ENCODE data around the gene ADAMTS9.

ADAMTS9 gene, protein sequence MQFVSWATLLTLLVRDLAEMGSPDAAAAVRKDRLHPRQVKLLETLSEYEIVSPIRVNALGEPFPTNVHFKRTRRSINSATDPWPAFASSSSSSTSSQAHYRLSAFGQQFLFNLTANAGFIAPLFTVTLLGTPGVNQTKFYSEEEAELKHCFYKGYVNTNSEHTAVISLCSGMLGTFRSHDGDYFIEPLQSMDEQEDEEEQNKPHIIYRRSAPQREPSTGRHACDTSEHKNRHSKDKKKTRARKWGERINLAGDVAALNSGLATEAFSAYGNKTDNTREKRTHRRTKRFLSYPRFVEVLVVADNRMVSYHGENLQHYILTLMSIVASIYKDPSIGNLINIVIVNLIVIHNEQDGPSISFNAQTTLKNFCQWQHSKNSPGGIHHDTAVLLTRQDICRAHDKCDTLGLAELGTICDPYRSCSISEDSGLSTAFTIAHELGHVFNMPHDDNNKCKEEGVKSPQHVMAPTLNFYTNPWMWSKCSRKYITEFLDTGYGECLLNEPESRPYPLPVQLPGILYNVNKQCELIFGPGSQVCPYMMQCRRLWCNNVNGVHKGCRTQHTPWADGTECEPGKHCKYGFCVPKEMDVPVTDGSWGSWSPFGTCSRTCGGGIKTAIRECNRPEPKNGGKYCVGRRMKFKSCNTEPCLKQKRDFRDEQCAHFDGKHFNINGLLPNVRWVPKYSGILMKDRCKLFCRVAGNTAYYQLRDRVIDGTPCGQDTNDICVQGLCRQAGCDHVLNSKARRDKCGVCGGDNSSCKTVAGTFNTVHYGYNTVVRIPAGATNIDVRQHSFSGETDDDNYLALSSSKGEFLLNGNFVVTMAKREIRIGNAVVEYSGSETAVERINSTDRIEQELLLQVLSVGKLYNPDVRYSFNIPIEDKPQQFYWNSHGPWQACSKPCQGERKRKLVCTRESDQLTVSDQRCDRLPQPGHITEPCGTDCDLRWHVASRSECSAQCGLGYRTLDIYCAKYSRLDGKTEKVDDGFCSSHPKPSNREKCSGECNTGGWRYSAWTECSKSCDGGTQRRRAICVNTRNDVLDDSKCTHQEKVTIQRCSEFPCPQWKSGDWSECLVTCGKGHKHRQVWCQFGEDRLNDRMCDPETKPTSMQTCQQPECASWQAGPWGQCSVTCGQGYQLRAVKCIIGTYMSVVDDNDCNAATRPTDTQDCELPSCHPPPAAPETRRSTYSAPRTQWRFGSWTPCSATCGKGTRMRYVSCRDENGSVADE (N-terminal part only)

GRCh38 chr3:64687781-64688604 is at the start of gene ADAMTS9:
Gene ADAMTS9 (minus strand): TSS chr3:64688000. CDS start chr3:64687657, 343 bp downstream.
- TF ChIP-seq POLR2A (IDR thresholded peaks at IDR 0.05; ENCODE audit: extremely low read depth, insufficient read length) = no peak
- TF ChIP-seq CTCF (IDR thresholded peaks at IDR 0.05; ENCODE audit: low read depth, low read length) = no peak
- TF ChIP-seq, protein P1, sequence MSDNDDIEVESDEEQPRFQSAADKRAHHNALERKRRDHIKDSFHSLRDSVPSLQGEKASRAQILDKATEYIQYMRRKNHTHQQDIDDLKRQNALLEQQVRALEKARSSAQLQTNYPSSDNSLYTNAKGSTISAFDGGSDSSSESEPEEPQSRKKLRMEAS (IDR thresholded peaks at IDR 0.05; ENCODE audit: low read depth, low read length) = no peak
- no peak for TF ChIP-seq MYC (IDR thresholded peaks at IDR 0.05; ENCODE audit: low read depth, low read length)
- H3K4me3 ChIP-seq (ENCODE audit: low read depth, low read length) = no peak within 1 kb of the TSS
- DNase-seq (ENCODE audit: low read depth) = no peak

GRCh38 chr3:64732576-64732975 is 44.8 kb upstream of the ADAMTS9 start:
- H3K4me3 ChIP-seq (ENCODE audit: low read depth, low read length) = no peak overlapping the region
- TF ChIP-seq MYC (IDR thresholded peaks at IDR 0.05; ENCODE audit: low read depth, low read length) (no peak), CTCF (IDR thresholded peaks at IDR 0.05; ENCODE audit: low read depth, low read length) (no peak), POLR2A (IDR thresholded peaks at IDR 0.05; ENCODE audit: extremely low read depth, insufficient read length) (no peak)
- TF ChIP-seq, protein P1 (IDR thresholded peaks at IDR 0.05; ENCODE audit: low read depth, low read length) = no peak
- no peak for DNase-seq (ENCODE audit: low read depth)

DNA sequence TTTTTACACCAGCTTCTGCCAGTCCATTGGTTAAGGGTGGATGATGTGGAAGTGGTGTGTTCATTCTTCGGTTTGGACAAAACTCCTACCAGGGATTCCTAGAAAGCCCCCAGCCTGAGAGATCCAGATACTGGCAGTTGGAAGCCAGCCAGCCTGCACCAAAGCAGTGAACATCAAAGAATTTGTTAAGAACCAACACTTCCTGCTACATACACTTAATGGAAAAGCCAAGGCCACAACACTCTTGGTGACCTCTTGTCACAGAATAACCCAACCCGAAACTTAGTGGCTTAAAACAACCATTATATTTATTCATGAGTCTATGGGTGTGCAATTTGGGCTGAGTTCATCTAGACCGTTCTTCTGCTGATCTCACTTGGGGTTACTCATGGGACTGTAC is 42.9 kb upstream of the ADAMTS9 start:
- no peak overlapping the region for H3K4me3 ChIP-seq (ENCODE audit: low read depth, low read length)
- DNase-seq (ENCODE audit: low read depth) = no peak
- TF ChIP-seq CTCF (IDR thresholded peaks at IDR 0.05; ENCODE audit: low read depth, low read length) (no peak), MYC (IDR thresholded peaks at IDR 0.05; ENCODE audit: low read depth, low read length) (no peak), POLR2A (IDR thresholded peaks at IDR 0.05; ENCODE audit: extremely low read depth, insufficient read length) (no peak)
- TF ChIP-seq, protein P1 (IDR thresholded peaks at IDR 0.05; ENCODE audit: low read depth, low read length) = no peak

DNA sequence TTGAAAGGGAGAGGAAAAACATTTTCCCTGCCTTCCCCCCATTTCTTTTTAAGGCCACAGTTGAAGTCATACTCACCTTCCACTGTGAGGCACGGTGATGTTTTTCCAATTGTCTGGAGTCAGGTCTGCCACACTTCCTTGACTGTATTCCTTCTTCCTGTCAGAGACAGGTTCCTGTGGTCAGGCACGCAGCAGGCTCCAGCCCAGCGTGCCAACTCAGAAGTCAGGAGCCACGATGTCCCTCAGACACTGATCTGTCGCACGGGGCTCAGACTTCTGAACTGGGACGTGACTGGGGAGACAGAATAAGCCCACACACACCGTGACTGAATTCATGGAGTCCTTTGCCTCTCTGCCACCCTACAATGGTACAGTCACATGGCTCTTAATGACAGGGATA is 41.2 kb upstream of the ADAMTS9 start:
- TF ChIP-seq, protein P1 (IDR thresholded peaks at IDR 0.05; ENCODE audit: low read depth, low read length) = no peak
- TF ChIP-seq MYC (IDR thresholded peaks at IDR 0.05; ENCODE audit: low read depth, low read length) (no peak), CTCF (IDR thresholded peaks at IDR 0.05; ENCODE audit: low read depth, low read length) (no peak), POLR2A (IDR thresholded peaks at IDR 0.05; ENCODE audit: extremely low read depth, insufficient read length) (no peak)
- no peak overlapping the region for H3K4me3 ChIP-seq (ENCODE audit: low read depth, low read length)
- no peak for DNase-seq (ENCODE audit: low read depth)
